Kasumi-1 (cell line): ENCODE results near the gene APOBEC3F.
"Not testable (repeated sequence)": the region's sequence is repeated elsewhere in the genome, so short reads cannot be mapped to it uniquely, and the experiment has no call there.

Source experiments
- DNase-seq, 2 experiments: peaks; one replicate each; lab custom pipeline; 2025; lab: John Stamatoyannopoulos, UW

APOBEC3F gene

GRCh38 chr22:39027717-39028116 is 12.9 kb upstream of the APOBEC3F start:
- no peak for DNase-seq

GRCh38 chr22:39028281-39028680 is 12.4 kb upstream of the APOBEC3F start:
- DNase-seq, result no peak

- no peak for DNase-seq
Measured at GRCh38 chr22:39029227-39029626, 11.4 kb upstream of the APOBEC3F start.

GRCh38 chr22:39030705-39031104 is 10.0 kb upstream of the APOBEC3F start:
- no peak for DNase-seq

GRCh38 chr22:39031434-39032295 is 9.0 kb upstream of the APOBEC3F start:
- DNase-seq, result not testable (repeated sequence)

GRCh38 chr22:39037071-39037470 is 3.6 kb upstream of the APOBEC3F start:
- not testable (repeated sequence) for DNase-seq

GRCh38 chr22:39039306-39040126 is 1.1 kb upstream of the APOBEC3F start:
- DNase-seq, result no peak

GRCh38 chr22:39040155-39040537 is 518 bp upstream of the APOBEC3F start:
- DNase-seq, result not testable (repeated sequence)

GRCh38 chr22:39041908-39042307 is 1.2 kb downstream of the APOBEC3F start:
- DNase-seq, result no peak

- not testable (repeated sequence) for DNase-seq
Measured at GRCh38 chr22:39043063-39043462, 2.4 kb downstream of the APOBEC3F start.

GRCh38 chr22:39045136-39045535 is 4.5 kb downstream of the APOBEC3F start:
- not testable (repeated sequence) for DNase-seq

GRCh38 chr22:39049486-39049885 is 8.8 kb downstream of the APOBEC3F start:
- DNase-seq, result not testable (repeated sequence)

- DNase-seq, result not testable (repeated sequence)
Measured at GRCh38 chr22:39051844-39052495, 11.3 kb downstream of the APOBEC3F start.

- no peak for DNase-seq
Measured at GRCh38 chr22:39055658-39056057, 15.0 kb downstream of the APOBEC3F start.

- DNase-seq, result not testable (repeated sequence)
Measured at GRCh38 chr22:39061290-39061689, 20.6 kb downstream of the APOBEC3F start.

- DNase-seq, result not testable (repeated sequence)
Measured at GRCh38 chr22:39061951-39062350, 21.3 kb downstream of the APOBEC3F start.

GRCh38 chr22:39063904-39064303 is 23.2 kb downstream of the APOBEC3F start:
- not testable (repeated sequence) for DNase-seq

GRCh38 chr22:39066442-39067276 is 26.0 kb downstream of the APOBEC3F start:
- DNase-seq, result not testable (repeated sequence)

GRCh38 chr22:39068033-39068785 is 27.5 kb downstream of the APOBEC3F start:
- no peak for DNase-seq

- no peak for DNase-seq
Measured at GRCh38 chr22:39070186-39070585, 29.5 kb downstream of the APOBEC3F start.

- not testable (repeated sequence) for DNase-seq
Measured at GRCh38 chr22:39072581-39072981, 31.9 kb downstream of the APOBEC3F start.
